Stimulated activated CD4-positive, alpha-beta T cell treated with anti-CD3 and anti-CD28 coated beads, Interleukin-1b, Interleukin-23, amount 100 ng/mL, for 4 hours (primary cell): Measurements from ENCODE around the gene SDCCAG8.

Source experiments
- DNase-seq, 2 donors: peaks; one replicate each; pipeline ENCODE4 v3.0.0-alpha.2; 2020; ENCODE audit warnings: low read depth in 2 of 2

The SDCCAG8 gene

DNA sequence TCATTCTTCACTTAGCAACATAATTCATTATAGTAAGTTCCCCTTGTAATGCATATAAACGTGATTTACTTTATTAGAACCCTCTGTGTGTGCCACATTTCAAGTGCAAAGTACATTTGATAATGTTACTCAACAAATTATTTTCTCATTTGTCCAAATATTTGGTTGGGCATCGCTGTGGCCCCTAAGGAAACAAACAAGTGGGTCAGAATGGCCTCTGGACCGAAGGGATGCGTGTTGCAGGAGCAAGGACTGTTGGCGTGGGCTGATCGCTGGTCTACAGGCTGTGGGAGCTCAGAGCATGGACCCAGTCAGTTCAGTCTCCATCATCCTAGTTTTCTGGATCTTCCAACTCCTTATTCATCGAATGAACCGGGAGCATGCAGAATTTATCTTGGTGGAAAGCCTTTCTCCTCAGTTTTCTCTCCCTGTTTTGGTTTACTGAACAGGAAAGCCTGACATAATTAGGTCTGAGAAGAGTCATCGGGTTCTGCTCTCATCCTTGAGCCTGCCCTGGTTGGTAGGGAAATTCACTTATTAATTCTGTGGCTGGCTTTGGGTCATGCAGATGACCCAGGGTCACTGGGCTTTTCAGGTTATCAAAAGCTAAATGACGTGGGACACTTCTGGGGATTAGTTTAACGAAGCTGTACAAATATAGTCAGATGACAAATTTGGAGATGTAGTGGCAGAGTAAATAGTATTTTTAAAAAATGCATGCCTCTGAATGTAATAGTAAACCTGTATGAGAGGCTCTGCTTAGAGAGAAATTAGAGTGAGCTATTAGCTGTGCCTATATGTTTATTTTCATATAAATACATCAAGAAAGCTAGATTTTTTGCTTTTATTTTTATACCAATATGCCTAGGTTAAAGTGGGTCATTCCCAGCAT lies 200.2 kb downstream of the SDCCAG8 start:
- no peak for DNase-seq

DNA sequence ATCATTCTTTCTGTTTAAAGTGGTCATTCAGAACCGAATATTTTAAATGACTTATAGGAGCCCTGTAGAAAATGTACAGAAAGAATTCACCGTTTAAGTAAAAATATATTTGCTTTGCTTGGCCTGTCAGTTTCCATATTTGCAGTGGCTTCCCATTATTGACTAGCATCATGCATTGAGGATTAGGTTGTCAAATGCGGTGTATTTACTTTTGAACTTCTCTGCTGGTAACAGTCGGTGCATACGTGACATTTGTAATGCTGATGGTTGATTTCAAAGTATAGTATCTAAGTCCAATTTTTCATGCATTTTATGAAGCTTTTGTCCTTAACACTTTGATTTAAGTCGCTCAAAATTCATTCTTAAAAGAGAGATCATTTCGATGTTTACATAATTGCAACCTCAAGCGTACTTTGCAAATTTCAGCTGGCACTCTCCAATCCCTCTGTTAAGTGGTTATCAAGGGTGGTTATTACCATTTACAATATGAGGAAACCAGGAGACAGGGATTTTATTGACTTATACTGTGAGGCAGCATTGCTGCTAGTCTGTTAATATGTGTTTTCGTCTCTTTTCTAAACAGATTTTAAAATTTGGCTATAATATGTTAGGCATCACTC lies 201.6 kb downstream of the SDCCAG8 start:
- no peak for DNase-seq

DNA sequence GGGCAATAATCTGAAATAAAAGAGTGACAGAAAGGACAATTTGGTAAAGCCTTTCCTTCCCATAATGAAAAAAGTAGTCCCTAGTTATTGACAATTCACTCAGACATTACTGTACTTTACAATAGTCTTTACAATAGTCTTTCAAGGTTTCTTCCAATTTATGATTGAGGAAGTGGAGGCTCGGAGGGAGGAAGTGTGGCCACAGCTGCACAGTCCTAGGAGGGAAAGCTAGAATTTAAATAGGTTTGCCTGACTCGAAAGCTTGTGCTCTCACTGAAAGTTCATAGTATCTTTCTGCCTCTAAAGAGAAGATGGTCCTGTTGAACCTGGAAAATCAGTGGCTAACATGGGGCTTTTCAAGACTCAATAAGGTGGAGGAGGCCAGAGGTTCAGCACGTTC lies 203.2 kb downstream of the SDCCAG8 start:
- DNase-seq: no peak

DNA sequence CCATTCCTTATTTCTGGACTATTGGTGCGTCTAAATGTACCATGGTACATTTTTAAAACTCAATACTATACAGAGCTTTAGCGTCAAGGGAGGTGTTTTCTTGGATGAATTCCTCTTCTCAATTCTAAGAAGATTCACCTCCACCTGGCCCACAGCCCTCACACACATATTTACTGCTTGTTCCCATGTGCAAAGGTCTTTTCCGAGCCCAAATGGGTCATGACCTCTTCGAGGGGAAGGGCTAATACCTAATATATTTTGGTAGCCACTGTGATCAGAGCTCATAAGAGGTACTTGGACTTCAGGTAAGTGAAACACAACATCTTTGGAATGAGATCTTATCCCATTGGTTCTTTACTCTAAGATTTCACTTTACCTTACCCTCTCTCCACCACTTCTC lies 205.9 kb downstream of the SDCCAG8 start:
- DNase-seq: no peak

DNA sequence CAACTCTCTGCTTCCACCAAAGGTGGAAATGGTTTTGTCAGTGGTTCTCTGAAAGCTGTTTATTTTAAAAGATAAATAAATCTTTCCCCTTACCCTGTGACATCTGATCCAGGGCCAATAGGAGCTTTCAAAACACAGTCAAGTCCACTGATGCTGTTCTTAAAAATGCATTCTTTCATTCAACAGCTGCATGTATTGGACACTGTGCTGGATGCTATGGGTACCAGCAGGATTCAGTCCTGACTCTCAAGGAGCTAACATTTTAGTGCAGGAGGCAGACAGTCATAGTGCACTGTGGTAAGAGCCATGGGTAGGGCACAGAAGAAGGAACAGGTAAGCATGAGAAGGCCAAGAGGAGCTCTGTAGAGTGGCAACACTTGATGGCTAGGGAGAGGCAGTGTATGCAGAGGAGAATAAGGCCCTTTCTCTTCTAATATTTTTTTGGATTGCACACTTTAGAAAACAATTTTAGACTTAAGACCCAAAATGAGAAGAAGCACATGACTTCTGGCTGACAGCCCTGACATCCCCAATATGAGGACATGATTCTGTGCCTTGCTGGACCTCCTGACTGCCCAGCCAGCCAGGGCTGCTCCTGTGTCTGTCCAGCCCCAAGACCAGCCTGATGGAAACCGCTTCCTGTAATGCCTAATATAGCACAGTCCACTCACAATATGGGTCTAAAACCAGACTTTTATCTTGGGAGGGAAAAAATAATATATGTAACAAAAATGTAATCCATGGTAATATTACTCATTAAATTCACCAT lies 207.3 kb downstream of the SDCCAG8 start:
- no peak for DNase-seq

DNA sequence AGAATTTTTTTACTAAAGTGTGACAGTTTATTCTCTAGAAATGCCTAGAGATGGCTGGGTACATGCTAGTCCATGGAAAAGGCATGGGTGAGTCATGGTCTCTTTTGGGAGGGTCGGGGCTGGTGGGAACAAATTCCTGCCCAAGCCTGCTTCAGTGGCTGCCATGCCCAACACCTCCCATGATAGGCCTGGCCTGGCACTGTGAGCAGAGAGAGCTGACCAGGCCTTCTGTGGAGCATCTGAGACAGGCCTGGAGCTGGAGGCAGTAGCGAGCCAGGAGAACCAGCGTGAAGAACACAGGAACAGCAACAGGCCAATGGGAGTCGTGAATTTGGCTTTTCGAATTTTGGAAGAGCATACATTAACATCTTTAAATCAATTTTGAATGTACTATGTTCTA lies 209.2 kb downstream of the SDCCAG8 start:
- no peak for DNase-seq

DNA sequence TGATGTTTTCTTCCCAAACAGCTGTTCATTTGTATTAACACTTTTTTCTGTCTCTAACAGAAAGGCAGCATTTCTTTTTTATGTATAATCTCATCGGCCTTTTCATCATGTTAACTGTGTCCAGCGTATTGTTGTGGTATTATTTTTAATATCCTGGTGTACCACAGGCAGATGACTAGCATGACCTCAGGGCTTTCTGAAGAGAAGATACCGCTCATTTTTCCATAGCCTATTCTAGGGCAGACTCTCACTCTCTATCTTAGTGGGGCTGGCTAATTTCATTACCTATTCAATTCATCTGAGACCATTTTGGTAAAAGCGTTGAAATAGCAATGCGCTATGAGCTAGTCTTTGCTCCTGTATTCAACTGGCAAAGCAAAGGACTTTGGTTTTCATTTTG lies 209.9 kb downstream of the SDCCAG8 start:
- DNase-seq: no peak

- no peak for DNase-seq
Observed at GRCh38 chr1:243469497-243469896, 213.7 kb downstream of the SDCCAG8 start.

DNA sequence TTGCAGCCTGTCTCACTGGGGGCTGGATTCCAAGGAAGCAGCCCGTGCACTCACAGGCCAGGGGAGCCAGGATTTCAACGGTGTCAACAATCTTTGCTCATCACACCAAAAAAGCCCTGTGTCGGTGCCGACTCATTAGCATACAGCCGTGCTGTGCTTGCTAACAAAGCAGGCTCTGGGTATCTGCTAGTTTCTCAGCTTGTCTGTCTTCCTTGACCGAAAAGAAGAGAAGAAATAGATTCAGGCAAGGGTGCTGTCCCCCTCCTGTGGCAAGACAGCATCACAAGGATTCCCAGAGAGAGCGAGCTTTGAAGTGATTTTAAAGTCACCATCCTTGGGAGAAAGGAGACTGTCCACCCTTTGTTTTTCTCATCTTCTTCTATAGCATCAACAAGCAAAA lies 214.7 kb downstream of the SDCCAG8 start:
- DNase-seq: no peak

- DNase-seq: no peak
Observed at GRCh38 chr1:243471026-243471685, 215.3 kb downstream of the SDCCAG8 start.

DNA sequence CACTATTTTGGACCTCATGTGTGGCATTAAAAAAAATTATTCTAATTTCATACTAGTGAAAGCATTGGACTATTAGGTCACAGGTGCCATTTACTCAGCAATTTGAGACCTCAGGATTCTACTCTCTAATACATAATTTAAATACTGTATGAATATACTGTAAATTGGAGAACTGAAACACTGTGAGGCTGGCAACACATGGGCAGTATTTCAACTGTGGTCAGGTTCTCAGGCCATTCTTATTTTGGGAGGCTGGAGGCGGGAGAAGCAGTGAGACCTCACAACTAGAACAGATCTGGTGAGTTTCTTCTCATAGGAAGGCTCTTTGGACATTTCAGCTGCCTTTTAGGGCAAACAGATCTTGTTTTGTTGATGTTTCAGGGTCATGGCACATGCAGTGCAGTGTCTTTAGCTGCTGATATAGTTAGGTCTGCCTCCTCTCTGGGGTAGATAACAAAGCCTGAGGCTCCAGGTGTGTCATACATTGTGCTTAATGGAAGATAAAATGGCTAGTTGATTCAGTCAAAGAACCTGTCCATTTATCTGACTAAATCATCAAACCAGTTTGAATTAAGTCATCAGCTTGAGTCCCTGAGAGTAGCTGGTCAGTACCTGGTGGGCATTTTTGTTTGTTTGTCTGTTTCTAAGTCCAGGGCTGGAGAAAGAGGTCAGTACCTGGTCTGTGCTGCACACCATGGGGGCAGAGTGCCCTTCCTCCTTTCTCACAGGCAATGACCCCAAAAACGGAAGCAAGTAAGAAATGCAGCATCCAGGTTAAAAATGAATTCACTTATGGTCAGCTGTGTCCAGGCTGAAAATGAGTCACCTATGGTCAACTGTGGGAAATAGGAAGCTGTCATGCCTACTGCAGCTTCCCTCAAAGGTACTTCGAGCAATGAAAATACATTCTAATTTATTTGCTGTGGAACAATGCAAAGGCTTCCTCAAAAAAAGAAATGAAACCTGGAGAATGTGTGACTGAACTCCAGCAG lies 216.2 kb downstream of the SDCCAG8 start:
- no peak for DNase-seq

GRCh38 chr1:243473227-243474135 lies 217.6 kb downstream of the SDCCAG8 start:
- DNase-seq: no peak

GRCh38 chr1:243474136-243474881 lies 218.5 kb downstream of the SDCCAG8 start:
- no peak for DNase-seq

- DNase-seq: no peak
Observed at GRCh38 chr1:243474906-243475305, 219.1 kb downstream of the SDCCAG8 start.

- DNase-seq: no peak
Observed at GRCh38 chr1:243475966-243476365, 220.1 kb downstream of the SDCCAG8 start.

- no peak for DNase-seq
Observed at GRCh38 chr1:243477731-243478290, 222.0 kb downstream of the SDCCAG8 start.

DNA sequence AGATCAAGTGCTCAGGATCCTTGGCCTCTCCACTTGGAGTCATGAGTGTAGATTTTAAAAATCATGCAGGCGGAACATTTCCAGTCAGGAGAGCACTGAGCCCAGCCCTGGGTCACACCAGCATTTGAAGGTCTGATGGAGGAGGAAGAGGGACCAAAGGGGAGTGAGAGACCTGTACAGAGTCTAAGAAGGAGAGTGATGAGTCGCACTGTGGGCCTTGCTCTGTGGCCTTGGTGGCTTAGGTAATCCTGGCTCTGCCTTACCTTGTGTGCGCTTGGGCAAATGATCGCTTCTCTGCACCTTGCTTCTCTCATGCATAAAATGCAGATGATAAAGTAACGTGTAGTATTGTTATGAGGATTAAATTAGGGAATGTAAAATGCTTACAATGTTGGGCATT lies 225.3 kb downstream of the SDCCAG8 start:
- DNase-seq: no peak

GRCh38 chr1:243482141-243483022 lies 226.5 kb downstream of the SDCCAG8 start:
- no peak for DNase-seq
